ENCODE measurements around the gene L3MBTL4. TPM values are rescaled to one million over a fixed set of nuclear protein-coding genes. Genes with fewer than 3 reads are reported as not detected.

Gene L3MBTL4
- total RNA-seq, 1 donor from 2014 or later, result 17.5 TPM

GRCh38 chr18:6437937-6438818 lies 23.5 kb upstream of the L3MBTL4 start:
- H3K4me1 Mint-ChIP-seq, result peaks cover 15% of the 10 kb centered on the region
- DNase-seq (ENCODE audit: low spot score in 2 of 2, unreplicated experiment in 2 of 2), result no peak
- no peaks in the 10 kb centered on the region for H3K9me3 Mint-ChIP-seq
- no peak overlapping the region for H3K27ac Mint-ChIP-seq
- H3K36me3 Mint-ChIP-seq, result no peaks in the 10 kb centered on the region
- no peaks in the 10 kb centered on the region for H3K27me3 Mint-ChIP-seq (ENCODE audit: low read depth)
- TF ChIP-seq, protein P1, sequence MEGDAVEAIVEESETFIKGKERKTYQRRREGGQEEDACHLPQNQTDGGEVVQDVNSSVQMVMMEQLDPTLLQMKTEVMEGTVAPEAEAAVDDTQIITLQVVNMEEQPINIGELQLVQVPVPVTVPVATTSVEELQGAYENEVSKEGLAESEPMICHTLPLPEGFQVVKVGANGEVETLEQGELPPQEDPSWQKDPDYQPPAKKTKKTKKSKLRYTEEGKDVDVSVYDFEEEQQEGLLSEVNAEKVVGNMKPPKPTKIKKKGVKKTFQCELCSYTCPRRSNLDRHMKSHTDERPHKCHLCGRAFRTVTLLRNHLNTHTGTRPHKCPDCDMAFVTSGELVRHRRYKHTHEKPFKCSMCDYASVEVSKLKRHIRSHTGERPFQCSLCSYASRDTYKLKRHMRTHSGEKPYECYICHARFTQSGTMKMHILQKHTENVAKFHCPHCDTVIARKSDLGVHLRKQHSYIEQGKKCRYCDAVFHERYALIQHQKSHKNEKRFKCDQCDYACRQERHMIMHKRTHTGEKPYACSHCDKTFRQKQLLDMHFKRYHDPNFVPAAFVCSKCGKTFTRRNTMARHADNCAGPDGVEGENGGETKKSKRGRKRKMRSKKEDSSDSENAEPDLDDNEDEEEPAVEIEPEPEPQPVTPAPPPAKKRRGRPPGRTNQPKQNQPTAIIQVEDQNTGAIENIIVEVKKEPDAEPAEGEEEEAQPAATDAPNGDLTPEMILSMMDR (IDR thresholded peaks at IDR 0.05; ENCODE audit: unreplicated experiment), result no peak
- H3K4me3 Mint-ChIP-seq, result no peak overlapping the region

- H3K36me3 Mint-ChIP-seq, result no peaks in the 10 kb centered on the region
- H3K4me1 Mint-ChIP-seq, result peaks cover 8% of the 10 kb centered on the region
- DNase-seq (ENCODE audit: low spot score in 2 of 2, unreplicated experiment in 2 of 2), result no peak
Measured at GRCh38 chr18:6435731-6436130, 21.0 kb upstream of the L3MBTL4 start.

GRCh38 chr18:6434987-6435709 lies 20.4 kb upstream of the L3MBTL4 start:
- Mint-ChIP-seq H3K9me3 (no peaks in the 10 kb centered on the region), H3K27ac (no peak overlapping the region), H3K27me3 (ENCODE audit: low read depth) (no peaks in the 10 kb centered on the region), H3K4me1 (peaks cover 12% of the 10 kb centered on the region), H3K36me3 (no peaks in the 10 kb centered on the region), H3K4me3 (no peak overlapping the region)
- DNase-seq (ENCODE audit: low spot score in 2 of 2, unreplicated experiment in 2 of 2), result no peak
- TF ChIP-seq, protein P1 (IDR thresholded peaks at IDR 0.05; ENCODE audit: unreplicated experiment), result no peak

More at GRCh38 chr18:6435731-6436130, 21.0 kb upstream of the L3MBTL4 start:
- Mint-ChIP-seq H3K4me3 (no peak overlapping the region), H3K9me3 (no peaks in the 10 kb centered on the region), H3K27ac (no peak overlapping the region), H3K27me3 (ENCODE audit: low read depth) (no peaks in the 10 kb centered on the region)
- TF ChIP-seq, protein P1 (IDR thresholded peaks at IDR 0.05; ENCODE audit: unreplicated experiment), result no peak

GRCh38 chr18:6434481-6434880 lies 19.8 kb upstream of the L3MBTL4 start:
- H3K27me3 Mint-ChIP-seq (ENCODE audit: low read depth), result no peaks in the 10 kb centered on the region
- H3K4me3 Mint-ChIP-seq, result no peak overlapping the region
- TF ChIP-seq, protein P1 (IDR thresholded peaks at IDR 0.05; ENCODE audit: unreplicated experiment), result no peak
- H3K36me3 Mint-ChIP-seq, result no peaks in the 10 kb centered on the region
- H3K4me1 Mint-ChIP-seq, result peaks cover 13% of the 10 kb centered on the region
- no peak for DNase-seq (ENCODE audit: low spot score in 2 of 2, unreplicated experiment in 2 of 2)
- peak overlapping the region; percentile 71 for H3K27ac Mint-ChIP-seq
- no peaks in the 10 kb centered on the region for H3K9me3 Mint-ChIP-seq

GRCh38 chr18:6431659-6432318 lies 17.1 kb upstream of the L3MBTL4 start:
- Mint-ChIP-seq H3K4me3 (no peak overlapping the region), H3K27ac (no peak overlapping the region), H3K36me3 (no peaks in the 10 kb centered on the region), H3K27me3 (ENCODE audit: low read depth) (no peaks in the 10 kb centered on the region), H3K4me1 (peaks cover 13% of the 10 kb centered on the region), H3K9me3 (no peaks in the 10 kb centered on the region)
- TF ChIP-seq, protein P1 (IDR thresholded peaks at IDR 0.05; ENCODE audit: unreplicated experiment), result no peak
- no peak for DNase-seq (ENCODE audit: low spot score in 2 of 2, unreplicated experiment in 2 of 2)
